ENCODE measurements around the gene GIT2. TPM values are rescaled to one million over a fixed set of nuclear protein-coding genes. Genes with fewer than 3 reads are reported as not detected.

Gene GIT2
- total RNA-seq, 2 experiments from 2014 or later, result 50.2 to 58.2 TPM

DNA sequence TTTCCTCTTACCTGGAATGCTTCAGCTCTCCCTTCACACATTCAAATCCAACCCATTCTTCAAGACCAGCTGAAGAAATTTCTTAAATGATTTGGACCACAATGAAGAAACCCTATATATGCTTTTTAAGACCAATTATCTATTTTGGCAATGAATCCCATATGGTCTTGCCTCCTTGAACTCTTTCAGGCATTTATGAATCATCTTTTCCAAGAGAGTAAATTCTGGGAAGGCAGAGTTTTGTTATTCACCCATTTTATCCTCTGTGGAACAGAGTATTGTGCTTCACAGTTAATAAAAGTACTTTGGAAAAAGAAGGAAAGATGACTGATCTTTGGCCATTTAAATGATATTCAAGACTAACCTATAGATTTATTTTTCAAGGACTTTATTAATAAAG, 14.0 kb downstream of the GIT2 start:
- Mint-ChIP-seq H3K9me3 (ENCODE audit: low read depth) (peaks cover 8% of the 10 kb centered on the region), H3K4me3 (peak overlapping the region; percentile 44), H3K27me3 (no peaks in the 10 kb centered on the region), H3K4me1 (peaks cover 67% of the 10 kb centered on the region), H3K27ac (peak overlapping the region; percentile 93), H3K36me3 (ENCODE audit: low read depth) (peaks cover 66% of the 10 kb centered on the region)
- DNase-seq (no peak), ATAC-seq (no peak)
- ChIA-PET CTCF (interaction anchor here (0.9 to 1.0 kb wide), 3 partner anchors 11 to 38 kb away, joined by 3 to 5 read pairs (median 4); no protein-coding TSS in a partner anchor), POLR2A (interaction anchor here (1.4 kb wide), 1 partner anchor 22 kb away, joined by 4 read pairs; no protein-coding TSS in a partner anchor)
- intact Hi-C loops (cut with DNase I, micrococcal nuclease), result no loop called here

- intact Hi-C loops (cut with DNase I, micrococcal nuclease), result loop anchor here (1.0 to 2.0 kb wide), 2 partner anchors 13 to 15 kb away; partner anchors contain the start of gene GIT2 (in 1 of the 2)
- CTCF ChIA-PET, result interaction anchor here (0.6 to 1.2 kb wide), 5 partner anchors 12 to 39 kb away, joined by 3 to 5 read pairs (median 4); no protein-coding TSS in a partner anchor
- Mint-ChIP-seq H3K27ac (peak overlapping the region; percentile 93), H3K9me3 (ENCODE audit: low read depth) (peaks cover 8% of the 10 kb centered on the region), H3K36me3 (ENCODE audit: low read depth) (peaks cover 69% of the 10 kb centered on the region), H3K27me3 (no peaks in the 10 kb centered on the region), H3K4me1 (peaks cover 69% of the 10 kb centered on the region), H3K4me3 (peak overlapping the region; percentile 44)
- POLR2A ChIA-PET, result interaction anchor here (1.4 kb wide), 1 partner anchor 23 kb away, joined by 4 read pairs; no protein-coding TSS in a partner anchor
- ATAC-seq (peak; percentile 91), DNase-seq (peak; percentile 84)
These were observed 14.9 kb downstream of the GIT2 start for GRCh38 chr12:109981311-109981710.

DNA sequence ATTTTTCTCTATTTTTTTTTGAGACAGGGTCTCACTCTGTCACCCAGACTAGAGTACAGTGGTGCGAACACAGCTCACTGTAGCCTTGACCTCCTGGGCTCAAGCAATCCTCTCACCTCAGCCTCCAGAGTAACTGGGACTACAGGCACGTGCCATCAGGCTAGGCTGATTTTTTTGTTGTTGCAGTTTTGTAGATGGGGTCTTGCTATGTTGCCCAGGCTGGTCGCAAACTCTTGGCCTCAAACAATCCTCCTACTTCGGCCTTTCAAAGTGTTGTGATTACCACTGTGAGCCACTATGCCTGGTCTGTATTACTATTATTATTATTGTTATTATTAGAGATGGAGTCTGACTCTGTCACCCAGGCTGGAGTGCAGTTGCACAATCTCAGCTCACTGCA, 23.3 kb downstream of the GIT2 start:
- ChIA-PET POLR2A (interaction anchor here (0.6 to 0.7 kb wide), 4 partner anchors 22 to 796 kb away, joined by 3 to 11 read pairs (median 8); no protein-coding TSS in a partner anchor), CTCF (interaction anchor here (0.7 to 0.9 kb wide), 2 partner anchors 69 to 257 kb away, joined by 3 read pairs; no protein-coding TSS in a partner anchor)
- no peaks in the 10 kb centered on the region for H3K9me3 Mint-ChIP-seq (ENCODE audit: low read depth)
- no peak for DNase-seq
- H3K27ac Mint-ChIP-seq, result no peak overlapping the region
- peaks cover 22% of the 10 kb centered on the region for H3K4me1 Mint-ChIP-seq
- intact Hi-C loops (cut with DNase I, micrococcal nuclease), result loop anchor here (2.0 to 5.0 kb wide), 2 partner anchors 22 to 34 kb away; no protein-coding TSS in a partner anchor
- H3K36me3 Mint-ChIP-seq (ENCODE audit: low read depth), result peaks cover 56% of the 10 kb centered on the region
- no peak for ATAC-seq
- H3K4me3 Mint-ChIP-seq, result no peak overlapping the region
- H3K27me3 Mint-ChIP-seq, result no peaks in the 10 kb centered on the region

- POLR2A ChIA-PET, result no interaction called here
- H3K36me3 Mint-ChIP-seq (ENCODE audit: low read depth), result peaks cover 48% of the 10 kb centered on the region
- no peak overlapping the region for H3K27ac Mint-ChIP-seq
These were observed 27.4 kb downstream of the GIT2 start for GRCh38 chr12:109968801-109969200.

GRCh38 chr12:109968032-109968420, 28.1 kb downstream of the GIT2 start:
- CTCF ChIA-PET, result interaction anchor here (0.6 to 1.1 kb wide), 3 partner anchors 29 to 133 kb away, joined by 3 read pairs; partner anchors contain the start of gene ANKRD13A
- H3K4me3 Mint-ChIP-seq, result no peak overlapping the region
- peaks cover 41% of the 10 kb centered on the region for H3K36me3 Mint-ChIP-seq (ENCODE audit: low read depth)
- intact Hi-C loops (cut with DNase I, micrococcal nuclease), result no loop called here
- H3K4me1 Mint-ChIP-seq, result peaks cover 12% of the 10 kb centered on the region
- H3K27ac Mint-ChIP-seq, result peak overlapping the region; percentile 58
- H3K27me3 Mint-ChIP-seq, result no peaks in the 10 kb centered on the region
- peak; percentile 82 for ATAC-seq
- POLR2A ChIA-PET, result no interaction called here
- no peaks in the 10 kb centered on the region for H3K9me3 Mint-ChIP-seq (ENCODE audit: low read depth)
- DNase-seq, result no peak

More at GRCh38 chr12:109968801-109969200, 27.4 kb downstream of the GIT2 start:
- Mint-ChIP-seq H3K27me3 (no peaks in the 10 kb centered on the region), H3K4me1 (peaks cover 19% of the 10 kb centered on the region), H3K9me3 (ENCODE audit: low read depth) (no peaks in the 10 kb centered on the region), H3K4me3 (no peak overlapping the region)
- no peak for ATAC-seq
- CTCF ChIA-PET, result interaction anchor here (0.7 to 1.3 kb wide), 2 partner anchors 45 to 233 kb away, joined by 3 to 4 read pairs; no protein-coding TSS in a partner anchor
- DNase-seq, result no peak
- intact Hi-C loops (cut with DNase I, micrococcal nuclease), result no loop called here

DNA sequence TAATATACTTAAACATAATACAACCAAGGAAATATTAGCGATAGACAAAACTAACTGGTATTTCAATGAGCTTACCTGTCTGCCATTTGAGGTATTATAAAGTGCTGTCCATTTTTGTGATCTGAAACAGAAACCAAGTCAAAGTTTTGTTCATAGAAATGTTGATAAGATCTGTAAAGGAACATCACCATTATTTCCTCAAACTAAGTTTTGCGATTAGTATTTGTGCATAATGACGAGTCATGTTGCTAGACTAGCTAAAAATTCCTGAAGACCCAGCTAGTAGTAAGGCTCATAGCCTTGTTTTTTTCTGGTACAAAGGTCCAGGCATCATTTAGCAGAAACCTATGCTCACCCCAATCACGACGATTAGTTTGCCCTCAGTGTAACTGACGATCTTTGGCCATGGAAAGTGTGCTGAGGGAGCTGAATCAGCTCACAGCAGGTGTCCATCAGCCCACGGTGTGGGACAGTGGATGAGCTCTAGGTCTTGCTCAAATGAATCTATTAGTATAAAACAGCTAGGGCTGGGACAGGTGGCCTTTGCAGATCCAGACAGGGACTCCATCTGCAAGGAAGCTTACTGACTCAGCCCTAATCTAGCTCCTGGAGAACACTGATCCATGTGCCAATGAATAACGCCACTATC, 28.7 kb downstream of the GIT2 start:
- Mint-ChIP-seq H3K4me3 (no peak overlapping the region), H3K4me1 (peaks cover 12% of the 10 kb centered on the region), H3K27me3 (no peaks in the 10 kb centered on the region), H3K36me3 (ENCODE audit: low read depth) (peaks cover 39% of the 10 kb centered on the region), H3K9me3 (ENCODE audit: low read depth) (no peaks in the 10 kb centered on the region), H3K27ac (peak overlapping the region; percentile 58)
- peak; percentile 66 for ATAC-seq
- ChIA-PET POLR2A (no interaction called here), CTCF (interaction anchor here (0.6 to 1.1 kb wide), 4 partner anchors 27 to 134 kb away, joined by 3 to 4 read pairs (median 3); partner anchors contain the start of gene ANKRD13A)
- intact Hi-C loops (cut with DNase I, micrococcal nuclease), result no loop called here
- DNase-seq, result no peak

GRCh38 chr12:109966546-109966945, 29.6 kb downstream of the GIT2 start:
- CTCF ChIA-PET, result interaction anchor here (1.1 kb wide), 1 partner anchor 28 kb away, joined by 4 read pairs; no protein-coding TSS in a partner anchor
- POLR2A ChIA-PET, result no interaction called here
- no peak for ATAC-seq
- peak overlapping the region; percentile 67 for H3K27ac Mint-ChIP-seq
- no peaks in the 10 kb centered on the region for H3K9me3 Mint-ChIP-seq (ENCODE audit: low read depth)
- H3K4me1 Mint-ChIP-seq, result peaks cover 12% of the 10 kb centered on the region
- no peak for DNase-seq
- peaks cover 33% of the 10 kb centered on the region for H3K36me3 Mint-ChIP-seq (ENCODE audit: low read depth)
- H3K27me3 Mint-ChIP-seq, result no peaks in the 10 kb centered on the region
- intact Hi-C loops (cut with DNase I, micrococcal nuclease), result no loop called here
- no peak overlapping the region for H3K4me3 Mint-ChIP-seq

DNA sequence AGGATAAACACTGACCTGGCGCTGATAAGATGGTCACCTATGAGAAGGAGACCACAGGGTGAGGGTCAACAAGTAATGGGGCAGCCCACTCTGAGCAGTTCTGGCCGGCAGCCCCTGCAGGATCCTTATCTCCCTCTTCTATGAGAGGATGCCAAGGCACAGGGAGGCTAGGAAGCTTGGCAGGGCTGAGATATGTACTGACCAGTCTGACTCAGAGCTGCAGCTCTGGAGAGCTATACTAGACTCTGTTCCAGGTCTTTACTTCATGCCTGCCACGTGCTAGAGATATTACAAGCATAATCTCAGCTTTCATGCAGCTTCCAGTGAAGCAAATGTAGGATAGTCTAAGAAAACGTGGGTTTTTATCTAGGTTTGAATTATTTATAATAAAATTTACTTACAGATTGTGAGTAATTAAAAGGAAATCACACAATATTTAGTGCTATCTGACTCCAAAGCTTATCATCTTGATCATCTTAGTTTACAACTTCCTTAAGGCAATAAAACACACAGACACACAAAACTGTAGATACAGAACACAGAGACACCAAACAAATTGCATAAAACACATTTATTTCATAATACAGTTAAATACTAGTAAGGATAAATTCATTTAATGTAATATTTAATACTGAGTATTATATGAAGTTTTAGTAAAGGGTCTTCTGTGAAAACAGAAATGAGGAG, 32.3 kb downstream of the GIT2 start:
- ATAC-seq (no peak), DNase-seq (no peak)
- Mint-ChIP-seq H3K36me3 (ENCODE audit: low read depth) (peaks cover 29% of the 10 kb centered on the region), H3K27ac (peak overlapping the region; percentile 62), H3K9me3 (ENCODE audit: low read depth) (no peaks in the 10 kb centered on the region), H3K4me1 (peaks cover 10% of the 10 kb centered on the region), H3K27me3 (no peaks in the 10 kb centered on the region), H3K4me3 (no peak overlapping the region)
- POLR2A ChIA-PET, result interaction anchor here (0.6 kb wide), 1 partner anchor 1207 kb away, joined by 4 read pairs; no protein-coding TSS in a partner anchor
- intact Hi-C loops (cut with DNase I, micrococcal nuclease), result no loop called here
- CTCF ChIA-PET, result interaction anchor here (1.2 kb wide), 1 partner anchor 24 kb away, joined by 3 read pairs; no protein-coding TSS in a partner anchor

GRCh38 chr12:109963330-109963729, 32.8 kb downstream of the GIT2 start:
- Mint-ChIP-seq H3K4me1 (peaks cover 10% of the 10 kb centered on the region), H3K27ac (peak overlapping the region; percentile 2), H3K27me3 (no peaks in the 10 kb centered on the region), H3K4me3 (no peak overlapping the region), H3K9me3 (ENCODE audit: low read depth) (no peaks in the 10 kb centered on the region), H3K36me3 (ENCODE audit: low read depth) (peaks cover 34% of the 10 kb centered on the region)
- ATAC-seq, result no peak
- ChIA-PET CTCF (interaction anchor here (1.2 kb wide), 1 partner anchor 23 kb away, joined by 3 read pairs; no protein-coding TSS in a partner anchor), POLR2A (interaction anchor here (0.6 kb wide), 1 partner anchor 1207 kb away, joined by 4 read pairs; no protein-coding TSS in a partner anchor)
- DNase-seq, result no peak
- intact Hi-C loops (cut with DNase I, micrococcal nuclease), result no loop called here

DNA sequence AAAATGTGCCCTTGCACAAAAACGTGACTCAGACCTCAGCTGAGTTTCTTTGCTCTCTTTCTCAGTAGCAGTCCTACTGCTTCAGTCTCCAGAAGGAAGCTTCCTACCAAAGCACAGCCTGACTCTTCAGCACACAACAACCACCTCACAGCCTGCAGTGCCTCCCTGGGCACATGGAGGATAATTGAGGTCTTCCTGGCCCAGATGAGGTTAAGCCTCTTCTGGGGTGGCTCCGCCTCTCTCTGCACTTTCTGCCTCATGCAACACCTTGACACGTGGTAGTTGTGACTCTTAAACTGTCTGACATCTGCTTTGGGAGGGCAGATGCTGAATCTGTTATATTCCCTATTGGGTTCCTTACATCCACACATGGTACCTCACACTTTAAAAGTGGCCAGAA, 33.8 kb downstream of the GIT2 start:
- intact Hi-C loops (cut with DNase I, micrococcal nuclease), result no loop called here
- ChIA-PET POLR2A (interaction anchor here (0.7 kb wide), 1 partner anchor 27 kb away, joined by 4 read pairs; no protein-coding TSS in a partner anchor), CTCF (interaction anchor here (1.0 kb wide), 1 partner anchor 9 kb away, joined by 3 read pairs; no protein-coding TSS in a partner anchor)
- DNase-seq (no peak), ATAC-seq (peak; percentile 47)
- Mint-ChIP-seq H3K27ac (peak overlapping the region; percentile 42), H3K4me3 (no peak overlapping the region), H3K4me1 (peaks cover 1% of the 10 kb centered on the region), H3K36me3 (ENCODE audit: low read depth) (peaks cover 38% of the 10 kb centered on the region), H3K9me3 (ENCODE audit: low read depth) (no peaks in the 10 kb centered on the region), H3K27me3 (no peaks in the 10 kb centered on the region)

DNA sequence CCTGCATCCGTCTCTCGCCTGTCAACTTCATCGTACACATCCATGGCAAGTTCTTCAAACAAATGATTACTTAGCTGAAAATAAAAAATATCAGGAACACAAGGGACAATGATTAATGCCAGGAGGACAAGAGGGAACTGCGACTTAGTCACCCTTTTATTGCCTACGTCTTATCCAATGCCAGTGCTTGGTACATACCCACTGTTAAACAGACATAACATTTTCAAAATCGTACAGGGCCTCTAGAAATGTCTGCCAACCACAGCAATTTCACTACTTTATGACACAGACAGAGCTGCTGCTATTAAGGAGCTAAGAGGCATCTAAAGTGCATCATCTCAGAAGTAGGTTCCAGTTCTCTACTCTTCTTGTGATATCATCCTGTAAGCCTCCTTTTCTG, 34.6 kb downstream of the GIT2 start:
- CTCF ChIA-PET, result interaction anchor here (1.0 kb wide), 1 partner anchor 9 kb away, joined by 3 read pairs; no protein-coding TSS in a partner anchor
- no peaks in the 10 kb centered on the region for H3K4me1 Mint-ChIP-seq
- H3K27me3 Mint-ChIP-seq, result no peaks in the 10 kb centered on the region
- peak; percentile 44 for ATAC-seq
- no peaks in the 10 kb centered on the region for H3K9me3 Mint-ChIP-seq (ENCODE audit: low read depth)
- intact Hi-C loops (cut with DNase I, micrococcal nuclease), result no loop called here
- no peak overlapping the region for H3K4me3 Mint-ChIP-seq
- no peak for DNase-seq
- H3K27ac Mint-ChIP-seq, result peak overlapping the region; percentile 22
- H3K36me3 Mint-ChIP-seq (ENCODE audit: low read depth), result peaks cover 39% of the 10 kb centered on the region
- POLR2A ChIA-PET, result no interaction called here
